Right atrium auricular region (tissue), 2 donors: ENCODE results near the gene KRT79. TPM values are rescaled to one million over a fixed set of nuclear protein-coding genes. Genes with fewer than 3 reads are reported as not detected.

Experiments used
- DNase-seq: peaks from one replicate; pipeline ENCODE4 v3.0.0-alpha.2; 2019; ENCODE audit warnings: low spot score
- H3K27ac ChIP-seq, 2 donors: fragments of 200-600 bp; sonication (generic); 1 replicate in 1 of 2; 2 replicates in 1 of 2; pipeline ENCODE4 v1.5.1; 2016 to 2019
- H3K27me3 ChIP-seq, 2 donors: fragments of 200-600 bp; sonication (generic); one replicate each; pipeline versions ENCODE4 v1.5.1 to v1.6.0; 2017 to 2019
- H3K36me3 ChIP-seq: fragments of 200-600 bp; sonication (generic); one replicate; pipeline ENCODE4 v1.5.1; 2016
- H3K4me1 ChIP-seq, 2 donors: fragments of 200-600 bp; sonication (generic); one replicate each; pipeline versions ENCODE4 v1.5.1 to v1.6.0; 2017 to 2019
- H3K4me3 ChIP-seq, 2 donors: fragments of 200-600 bp; sonication (generic); 1 replicate in 1 of 2; 2 replicates in 1 of 2; pipeline ENCODE4 v1.5.1; 2017 to 2019; ENCODE audit warnings: mild to moderate bottlenecking in 1 of 2, moderate library complexity in 1 of 2
- H3K9me3 ChIP-seq, 2 donors: fragments of 200-600 bp; sonication (generic); one replicate each; pipeline ENCODE4 v1.5.1; 2019
- total RNA-seq, 2 donors: library from RNA; depleted of rRNA; stranded (reverse); fragments of >200 nt; gene quantifications; one replicate each; pipeline ENCODE4 v1.1.0, GENCODE V29; 2016
- TF ChIP-seq, protein P1 (sequence below), 2 donors: fragments of 200-600 bp; sonication (generic); IDR thresholded peaks; one replicate each; pipeline ENCODE4 v1.5.1; 2019; ENCODE audit warnings: antibody characterized with exemption in 2 of 2

KRT79 gene
- total RNA-seq, 2 donors from 2014 or later, result not detected

DNA sequence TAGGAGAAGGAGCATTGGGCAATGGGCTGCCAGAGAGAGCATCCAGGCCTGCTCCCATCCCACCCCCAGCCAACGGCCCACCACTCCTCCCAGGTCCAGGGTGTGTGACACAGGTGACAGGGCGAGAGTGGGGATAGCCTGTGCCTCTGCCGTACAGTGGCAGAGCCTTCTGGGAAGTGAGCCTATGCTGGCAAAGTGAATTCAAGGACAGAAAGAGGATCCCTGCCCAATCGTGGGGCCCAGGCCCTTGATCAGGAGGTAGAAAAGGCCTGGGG lies 553 bp upstream of the KRT79 start:
- no peaks in the 10 kb centered on the region for H3K36me3 ChIP-seq
- H3K27ac ChIP-seq, result no peak overlapping the region
- TF ChIP-seq, protein P1, sequence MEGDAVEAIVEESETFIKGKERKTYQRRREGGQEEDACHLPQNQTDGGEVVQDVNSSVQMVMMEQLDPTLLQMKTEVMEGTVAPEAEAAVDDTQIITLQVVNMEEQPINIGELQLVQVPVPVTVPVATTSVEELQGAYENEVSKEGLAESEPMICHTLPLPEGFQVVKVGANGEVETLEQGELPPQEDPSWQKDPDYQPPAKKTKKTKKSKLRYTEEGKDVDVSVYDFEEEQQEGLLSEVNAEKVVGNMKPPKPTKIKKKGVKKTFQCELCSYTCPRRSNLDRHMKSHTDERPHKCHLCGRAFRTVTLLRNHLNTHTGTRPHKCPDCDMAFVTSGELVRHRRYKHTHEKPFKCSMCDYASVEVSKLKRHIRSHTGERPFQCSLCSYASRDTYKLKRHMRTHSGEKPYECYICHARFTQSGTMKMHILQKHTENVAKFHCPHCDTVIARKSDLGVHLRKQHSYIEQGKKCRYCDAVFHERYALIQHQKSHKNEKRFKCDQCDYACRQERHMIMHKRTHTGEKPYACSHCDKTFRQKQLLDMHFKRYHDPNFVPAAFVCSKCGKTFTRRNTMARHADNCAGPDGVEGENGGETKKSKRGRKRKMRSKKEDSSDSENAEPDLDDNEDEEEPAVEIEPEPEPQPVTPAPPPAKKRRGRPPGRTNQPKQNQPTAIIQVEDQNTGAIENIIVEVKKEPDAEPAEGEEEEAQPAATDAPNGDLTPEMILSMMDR (IDR thresholded peaks at IDR 0.05), result no peak
- no peak for DNase-seq
- no peaks in the 10 kb centered on the region for H3K9me3 ChIP-seq
- H3K27me3 ChIP-seq, result no peaks in the 10 kb centered on the region
- H3K4me3 ChIP-seq, result no peak overlapping the region
- H3K4me1 ChIP-seq, result no peaks in the 10 kb centered on the region

DNA sequence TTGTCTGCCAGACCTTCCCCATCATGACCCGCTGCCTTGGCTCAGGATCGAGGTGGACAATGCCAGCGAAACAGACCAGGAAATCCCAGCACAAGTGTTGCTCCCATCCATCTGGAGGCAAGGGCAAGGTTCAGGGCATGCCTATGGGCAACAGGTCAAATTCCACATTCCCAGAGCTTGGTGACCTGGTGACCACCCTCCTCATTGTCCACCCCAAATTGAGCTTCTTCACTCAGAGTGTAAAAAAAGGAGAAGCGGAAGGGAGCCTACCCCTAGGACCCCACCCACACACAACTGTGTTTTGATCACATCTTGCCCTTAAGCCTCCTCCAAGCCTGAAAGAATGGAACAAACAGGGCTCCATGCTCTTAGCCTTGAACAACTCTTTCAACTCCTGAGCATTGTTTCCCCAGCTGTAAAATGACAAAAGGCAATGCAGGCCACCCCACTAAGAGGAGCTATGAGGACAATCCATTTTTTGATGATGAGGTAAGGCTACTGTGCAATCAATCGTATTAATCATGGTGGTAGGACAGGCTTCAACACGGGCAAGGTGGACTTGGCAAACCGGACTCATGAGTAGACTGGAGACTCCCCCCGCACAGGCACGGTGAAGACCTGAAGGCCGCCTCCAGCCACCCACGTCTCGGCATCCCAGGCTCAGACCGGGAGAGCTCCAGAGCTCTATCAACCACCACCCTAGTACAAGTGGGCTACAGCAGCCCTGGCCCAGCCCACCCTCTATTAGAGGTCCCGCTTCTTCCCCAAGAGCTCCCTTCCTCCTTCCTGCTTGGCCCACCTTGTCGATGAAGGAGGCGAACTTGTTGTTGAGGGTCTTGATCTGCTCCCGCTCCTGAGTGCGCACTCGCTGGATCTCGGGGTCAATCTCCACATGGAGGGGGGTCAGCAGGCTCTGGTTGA lies 866 bp downstream of the KRT79 start:
- DNase-seq, result no peak
- TF ChIP-seq, protein P1 (IDR thresholded peaks at IDR 0.05), result no peak
- Histone ChIP-seq H3K27ac (no peak overlapping the region), H3K27me3 (no peaks in the 10 kb centered on the region), H3K36me3 (no peaks in the 10 kb centered on the region), H3K4me3 (no peak overlapping the region), H3K4me1 (no peaks in the 10 kb centered on the region), H3K9me3 (no peaks in the 10 kb centered on the region)

DNA sequence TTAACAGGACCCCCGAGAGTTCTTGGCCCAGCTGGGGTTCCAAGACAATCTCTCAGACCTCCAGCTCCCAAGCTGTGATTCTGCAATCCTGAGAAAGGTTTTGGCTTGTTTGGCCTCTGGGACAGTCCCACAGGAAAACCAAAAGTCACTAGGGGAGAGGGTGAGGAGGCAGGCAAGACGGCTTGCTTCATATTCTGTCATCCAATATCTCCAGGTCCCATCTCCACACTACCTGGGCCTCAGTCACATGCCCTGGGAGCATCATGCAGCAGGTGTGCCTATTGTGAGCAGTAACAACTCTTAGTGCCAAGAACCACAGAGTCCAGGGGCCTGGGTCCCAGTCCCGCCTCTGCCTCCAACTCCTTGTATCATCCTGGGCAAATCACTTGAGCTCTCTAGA lies 1.7 kb downstream of the KRT79 start:
- no peak overlapping the region for H3K4me3 ChIP-seq
- no peaks in the 10 kb centered on the region for H3K4me1 ChIP-seq
- TF ChIP-seq, protein P1 (IDR thresholded peaks at IDR 0.05), result no peak
- no peak overlapping the region for H3K27ac ChIP-seq
- DNase-seq, result no peak
- no peaks in the 10 kb centered on the region for H3K36me3 ChIP-seq
- H3K27me3 ChIP-seq, result no peaks in the 10 kb centered on the region
- H3K9me3 ChIP-seq, result no peaks in the 10 kb centered on the region

DNA sequence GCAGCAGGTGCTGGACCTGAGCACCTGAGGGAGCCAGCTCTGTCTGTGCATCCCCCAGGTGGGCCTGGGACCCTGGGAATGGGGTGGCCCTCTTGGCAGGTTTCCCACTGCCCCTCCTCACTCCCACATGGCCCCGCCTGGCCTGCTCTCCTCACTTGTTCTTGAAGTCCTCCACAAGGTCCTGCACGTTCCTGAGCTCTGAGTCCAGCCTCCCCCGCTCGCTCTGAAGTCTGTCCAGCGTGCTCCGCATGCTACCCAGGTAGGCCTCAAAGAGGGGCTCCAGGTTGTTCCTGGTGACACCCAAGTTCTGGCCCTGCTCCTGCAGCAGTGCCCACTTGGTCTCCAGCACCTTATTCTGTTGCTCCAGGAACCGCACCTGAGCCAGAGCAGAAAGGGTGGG lies 2.9 kb downstream of the KRT79 start:
- H3K4me3 ChIP-seq, result no peak overlapping the region
- no peaks in the 10 kb centered on the region for H3K4me1 ChIP-seq
- no peaks in the 10 kb centered on the region for H3K9me3 ChIP-seq
- H3K27ac ChIP-seq, result no peak overlapping the region
- TF ChIP-seq, protein P1 (IDR thresholded peaks at IDR 0.05), result no peak
- no peak for DNase-seq
- H3K27me3 ChIP-seq, result no peaks in the 10 kb centered on the region
- no peaks in the 10 kb centered on the region for H3K36me3 ChIP-seq

DNA sequence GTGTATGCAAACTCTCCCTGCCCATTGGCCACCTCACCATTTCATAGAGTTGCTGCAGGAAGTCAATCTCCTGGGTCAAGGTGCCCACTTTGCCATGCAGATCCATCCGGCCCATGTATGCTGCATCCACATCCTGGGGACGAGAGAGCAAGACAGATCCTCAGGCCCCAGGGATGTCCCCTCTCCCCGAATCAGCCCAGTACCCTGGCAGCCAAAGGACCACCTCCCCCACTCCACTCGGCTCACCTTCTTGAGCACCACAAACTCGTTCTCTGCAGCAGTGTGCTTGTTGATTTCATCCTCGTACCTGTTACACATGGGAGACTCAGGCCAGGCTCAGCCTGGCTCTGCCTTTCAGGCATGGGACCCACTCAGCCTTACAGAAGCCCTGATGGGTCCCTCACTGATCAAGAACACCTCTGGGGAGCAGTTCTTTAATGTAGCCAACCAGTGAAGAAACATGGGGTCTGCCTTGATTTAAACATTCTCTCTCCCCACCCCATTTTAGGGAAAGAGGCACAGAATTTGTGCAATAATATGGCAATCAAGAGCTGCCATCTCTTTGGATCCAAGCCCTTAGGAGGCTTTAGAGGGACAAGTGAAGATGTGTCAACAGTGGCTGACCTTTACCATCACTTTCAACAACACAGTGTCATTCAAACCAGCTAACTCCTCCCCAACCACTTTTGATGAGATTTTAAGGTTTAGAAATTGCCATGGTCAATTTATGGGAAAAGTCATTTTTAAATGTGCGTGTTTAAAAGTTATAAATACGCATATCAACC lies 3.9 kb downstream of the KRT79 start:
- no peak overlapping the region for H3K27ac ChIP-seq
- no peaks in the 10 kb centered on the region for H3K9me3 ChIP-seq
- no peaks in the 10 kb centered on the region for H3K27me3 ChIP-seq
- H3K36me3 ChIP-seq, result no peaks in the 10 kb centered on the region
- TF ChIP-seq, protein P1 (IDR thresholded peaks at IDR 0.05), result no peak
- no peaks in the 10 kb centered on the region for H3K4me1 ChIP-seq
- no peak for DNase-seq
- no peak overlapping the region for H3K4me3 ChIP-seq
